Measurements from ENCODE around the gene MMAB.

- no peak for TF ChIP-seq CTCF (IDR thresholded peaks at IDR 0.05; ENCODE audit: extremely low read depth in 1 of 2, insufficient read depth in 1 of 2, low read depth in 1 of 2, low read length in 2 of 2)
- TF ChIP-seq POLR2A (IDR thresholded peaks at IDR 0.05; ENCODE audit: low read depth, low read length): no peak
- TF ChIP-seq POLR2AphosphoS5 (IDR thresholded peaks at IDR 0.05; ENCODE audit: insufficient read depth, low read depth, low read length): no peak
Measured at GRCh38 chr12:109605016-109605415, 31.7 kb upstream of the MMAB start.

Data from endothelial cell of umbilical vein (primary cell).